K562 (cell line): ENCODE measurements around the gene HJV. TPM values are rescaled to one million over a fixed set of nuclear protein-coding genes. Genes with fewer than 3 reads are reported as not detected.
A peak's percentile ranks its signal among the peaks of the same experiment; 100 is the strongest.

Experiments used
- C11orf30 ChIP-seq: fragments of 450-650 bp; IDR thresholded peaks from 2 replicates; pipeline ENCODE4 v1.6.1; 2016; ENCODE audit warnings: low read depth, mild to moderate bottlenecking
- FUS ChIP-seq: fragments of 200-400 bp; formaldehyde crosslinking; optimal IDR thresholded peaks from 2 replicates; pipeline ENCODE3; 2017; ENCODE audit warnings: low read depth, low read length
- GATA2 ChIP-seq: sonication (generic); formaldehyde crosslinking; IDR thresholded peaks from 2 replicates; pipeline ENCODE4 v1.4.0; 2020; ENCODE audit warnings: mild to moderate bottlenecking, missing genetic modification reagents
- HCFC1 ChIP-seq: IDR thresholded peaks from 2 replicates; pipeline ENCODE4 v1.6.1; 2012; ENCODE audit warnings: low read depth, low read length, improper control_type of control experiment
- HDAC2 ChIP-seq: fragments of 450-650 bp; IDR thresholded peaks from 2 replicates; pipeline ENCODE4 v1.6.1; 2016; ENCODE audit warnings: mild to moderate bottlenecking
- NRF1 ChIP-seq, 2 experiments: fragments of 450-650 bp; IDR thresholded peaks in 1 of 2; conservative IDR thresholded peaks in 1 of 2; 2 replicates each; pipeline ENCODE4 v1.6.1; 2014; ENCODE audit warnings: mild to moderate bottlenecking in 2 of 2
- PURB ChIP-seq: sonication (generic); formaldehyde crosslinking; IDR thresholded peaks from 2 replicates; pipeline ENCODE4 v1.9.0; 2021; ENCODE audit warnings: low read depth, mild to moderate bottlenecking, missing genetic modification reagents
- TCF3 ChIP-seq: sonication (generic); formaldehyde crosslinking; IDR thresholded peaks from 2 replicates; pipeline ENCODE4 v1.4.0; 2020; ENCODE audit warnings: mild to moderate bottlenecking, missing genetic modification reagents
- TOE1 ChIP-seq, 2 experiments: fragments of 450-650 bp in 1 of 2; sonication (generic) in 1 of 2; formaldehyde crosslinking in 1 of 2; IDR thresholded peaks; 2 replicates each; pipeline versions ENCODE4 v1.7.1 to v1.8.0; 2016 to 2022; ENCODE audit warnings: borderline replicate concordance in 2 of 2, mild to moderate bottlenecking in 2 of 2, antibody characterized with exemption in 1 of 2, inconsistent platforms in 1 of 2, low read depth in 1 of 2, missing genetic modification reagents in 1 of 2, moderate library complexity in 1 of 2
- TSC22D4 ChIP-seq: fragments of 450-650 bp; IDR thresholded peaks from 2 replicates; pipeline ENCODE4 v1.6.1; 2016; ENCODE audit warnings: missing genetic modification characterization, missing biosample characterization, control low read depth
- ZNF121 ChIP-seq: sonication (generic); formaldehyde crosslinking; conservative IDR thresholded peaks from 2 replicates; pipeline ENCODE4 v1.8.0; 2022; ENCODE audit warnings: missing genetic modification reagents
- ZNF224 ChIP-seq: sonication (generic); formaldehyde crosslinking; IDR thresholded peaks from 2 replicates; pipeline ENCODE4 v1.8.0; 2022; ENCODE audit warnings: mild to moderate bottlenecking, missing genetic modification reagents
- ZNF253 ChIP-seq: fragments of 250-450 bp; sonication (Bioruptor Pico); conservative IDR thresholded peaks from 2 replicates; pipeline ENCODE4 v1.6.1; 2021; ENCODE audit warnings: mild to moderate bottlenecking
- ZNF696 ChIP-seq: fragments of 250-450 bp; sonication (Bioruptor Pico); conservative IDR thresholded peaks from 2 replicates; pipeline ENCODE4 v1.4.0; 2020; ENCODE audit warnings: mild to moderate bottlenecking, moderate library complexity
- ZNF77 ChIP-seq: fragments of 250-450 bp; sonication (Bioruptor Pico); IDR thresholded peaks from 2 replicates; pipeline ENCODE4 v1.5.0; 2020
- polyA plus RNA-seq, 8 experiments: library from polyadenylated mRNA; depleted of rRNA in 4 of 8; stranded (reverse) in 5 of 8; unstranded in 3 of 8; fragments of >200 nt; fragmentation: Nextera tagmentation in 2 of 8; fragmentation: Illumina TruSeq in 1 of 8; extraction: Ambion mirVana in 2 of 8; extraction: Trizol in 1 of 8; gene quantifications; 2 replicates each; pipeline versions ENCODE4 v1.2.1 to v1.2.3, GENCODE V29; 2011 to 2014; ENCODE audit warnings: inconsistent platforms in 1 of 8, missing spikeins in 1 of 8
- total RNA-seq, 7 experiments: library from RNA; depleted of rRNA in 6 of 7; stranded (reverse); fragments of >200 nt in 6 of 7; fragmentation: Illumina TruSeq in 2 of 7; extraction: Trizol in 2 of 7; gene quantifications; 2 replicates each; pipeline versions ENCODE4 v1.2.1 to v1.2.3, GENCODE V29; 2011 to 2021; ENCODE audit warnings: low replicate concordance in 1 of 7
- TF ChIP-seq, protein P1 (sequence below): fragments of 200-800 bp; sonication (Bioruptor generic); IDR thresholded peaks from 2 replicates; pipeline ENCODE4 v1.6.1; 2016; ENCODE audit warnings: missing genetic modification characterization, missing compliant biosample characterization
- TF ChIP-seq, protein P2 (sequence below): fragments of 450-650 bp; formaldehyde crosslinking; IDR thresholded peaks from 2 replicates; pipeline ENCODE4 v1.4.0; 2022; ENCODE audit warnings: mild to moderate bottlenecking, moderate library complexity
- TF ChIP-seq, protein P3 (sequence below): fragments of 150-350 bp; IDR thresholded peaks from 2 replicates; pipeline ENCODE4 v1.6.1; 2014; ENCODE audit warnings: low read depth, mild to moderate bottlenecking, low read length, borderline replicate concordance
- TF ChIP-seq, protein P4 (sequence below): fragments of 250-450 bp; sonication (Bioruptor Pico); IDR thresholded peaks from 2 replicates; pipeline ENCODE4 v1.8.0; 2022; ENCODE audit warnings: moderate library complexity, mild to moderate bottlenecking, inconsistent platforms

The HJV gene
- total and polyA plus RNA-seq, 9 of the 15 experiments (the other 6 are each of a cell fraction or from before 2014, with no cell fraction given) = 1.0 to 6.6 (median 2.4) TPM

GRCh38 chr1:145990249-145990855 lies 31.2 kb downstream of the HJV start (continued):
- TF ChIP-seq ZNF121 (CRISPR knock-in tag) (no peak), HDAC2 (no peak), ZNF696 (CRISPR knock-in tag) (no peak), TCF3 (CRISPR knock-in tag) (no peak), HCFC1 (no peak), TOE1 (IDR thresholded peaks at IDR 0.05; ENCODE audit: borderline replicate concordance) (no peak), TOE1 (CRISPR knock-in tag; IDR thresholded peaks at IDR 0.05; ENCODE audit: borderline replicate concordance, low read depth) (no peak), GATA2 (no peak), ZNF77 (CRISPR knock-in tag) (no peak), TSC22D4 (no peak), PURB (CRISPR knock-in tag) (no peak), C11orf30 (no peak), ZNF224 (no peak), NRF1 (conservative IDR thresholded peaks at IDR 0.05 in 1 of 2, IDR thresholded peaks at IDR 0.05 in 1 of 2) (no peak), FUS (no peak), ZNF253 (CRISPR knock-in tag) (0 out of 2 replicates have a peak, but pooled peaks have one; percentile 11)
- TF ChIP-seq, protein P1, sequence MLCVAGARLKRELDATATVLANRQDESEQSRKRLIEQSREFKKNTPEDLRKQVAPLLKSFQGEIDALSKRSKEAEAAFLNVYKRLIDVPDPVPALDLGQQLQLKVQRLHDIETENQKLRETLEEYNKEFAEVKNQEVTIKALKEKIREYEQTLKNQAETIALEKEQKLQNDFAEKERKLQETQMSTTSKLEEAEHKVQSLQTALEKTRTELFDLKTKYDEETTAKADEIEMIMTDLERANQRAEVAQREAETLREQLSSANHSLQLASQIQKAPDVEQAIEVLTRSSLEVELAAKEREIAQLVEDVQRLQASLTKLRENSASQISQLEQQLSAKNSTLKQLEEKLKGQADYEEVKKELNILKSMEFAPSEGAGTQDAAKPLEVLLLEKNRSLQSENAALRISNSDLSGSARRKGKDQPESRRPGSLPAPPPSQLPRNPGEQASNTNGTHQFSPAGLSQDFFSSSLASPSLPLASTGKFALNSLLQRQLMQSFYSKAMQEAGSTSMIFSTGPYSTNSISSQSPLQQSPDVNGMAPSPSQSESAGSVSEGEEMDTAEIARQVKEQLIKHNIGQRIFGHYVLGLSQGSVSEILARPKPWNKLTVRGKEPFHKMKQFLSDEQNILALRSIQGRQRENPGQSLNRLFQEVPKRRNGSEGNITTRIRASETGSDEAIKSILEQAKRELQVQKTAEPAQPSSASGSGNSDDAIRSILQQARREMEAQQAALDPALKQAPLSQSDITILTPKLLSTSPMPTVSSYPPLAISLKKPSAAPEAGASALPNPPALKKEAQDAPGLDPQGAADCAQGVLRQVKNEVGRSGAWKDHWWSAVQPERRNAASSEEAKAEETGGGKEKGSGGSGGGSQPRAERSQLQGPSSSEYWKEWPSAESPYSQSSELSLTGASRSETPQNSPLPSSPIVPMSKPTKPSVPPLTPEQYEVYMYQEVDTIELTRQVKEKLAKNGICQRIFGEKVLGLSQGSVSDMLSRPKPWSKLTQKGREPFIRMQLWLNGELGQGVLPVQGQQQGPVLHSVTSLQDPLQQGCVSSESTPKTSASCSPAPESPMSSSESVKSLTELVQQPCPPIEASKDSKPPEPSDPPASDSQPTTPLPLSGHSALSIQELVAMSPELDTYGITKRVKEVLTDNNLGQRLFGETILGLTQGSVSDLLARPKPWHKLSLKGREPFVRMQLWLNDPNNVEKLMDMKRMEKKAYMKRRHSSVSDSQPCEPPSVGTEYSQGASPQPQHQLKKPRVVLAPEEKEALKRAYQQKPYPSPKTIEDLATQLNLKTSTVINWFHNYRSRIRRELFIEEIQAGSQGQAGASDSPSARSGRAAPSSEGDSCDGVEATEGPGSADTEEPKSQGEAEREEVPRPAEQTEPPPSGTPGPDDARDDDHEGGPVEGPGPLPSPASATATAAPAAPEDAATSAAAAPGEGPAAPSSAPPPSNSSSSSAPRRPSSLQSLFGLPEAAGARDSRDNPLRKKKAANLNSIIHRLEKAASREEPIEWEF (CRISPR knock-in tag) = no peak
- TF ChIP-seq, protein P2, sequence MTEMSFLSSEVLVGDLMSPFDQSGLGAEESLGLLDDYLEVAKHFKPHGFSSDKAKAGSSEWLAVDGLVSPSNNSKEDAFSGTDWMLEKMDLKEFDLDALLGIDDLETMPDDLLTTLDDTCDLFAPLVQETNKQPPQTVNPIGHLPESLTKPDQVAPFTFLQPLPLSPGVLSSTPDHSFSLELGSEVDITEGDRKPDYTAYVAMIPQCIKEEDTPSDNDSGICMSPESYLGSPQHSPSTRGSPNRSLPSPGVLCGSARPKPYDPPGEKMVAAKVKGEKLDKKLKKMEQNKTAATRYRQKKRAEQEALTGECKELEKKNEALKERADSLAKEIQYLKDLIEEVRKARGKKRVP (CRISPR knock-in tag) = peak; percentile 24; the same call in 1 of the 2 replicates
- TF ChIP-seq, protein P3, sequence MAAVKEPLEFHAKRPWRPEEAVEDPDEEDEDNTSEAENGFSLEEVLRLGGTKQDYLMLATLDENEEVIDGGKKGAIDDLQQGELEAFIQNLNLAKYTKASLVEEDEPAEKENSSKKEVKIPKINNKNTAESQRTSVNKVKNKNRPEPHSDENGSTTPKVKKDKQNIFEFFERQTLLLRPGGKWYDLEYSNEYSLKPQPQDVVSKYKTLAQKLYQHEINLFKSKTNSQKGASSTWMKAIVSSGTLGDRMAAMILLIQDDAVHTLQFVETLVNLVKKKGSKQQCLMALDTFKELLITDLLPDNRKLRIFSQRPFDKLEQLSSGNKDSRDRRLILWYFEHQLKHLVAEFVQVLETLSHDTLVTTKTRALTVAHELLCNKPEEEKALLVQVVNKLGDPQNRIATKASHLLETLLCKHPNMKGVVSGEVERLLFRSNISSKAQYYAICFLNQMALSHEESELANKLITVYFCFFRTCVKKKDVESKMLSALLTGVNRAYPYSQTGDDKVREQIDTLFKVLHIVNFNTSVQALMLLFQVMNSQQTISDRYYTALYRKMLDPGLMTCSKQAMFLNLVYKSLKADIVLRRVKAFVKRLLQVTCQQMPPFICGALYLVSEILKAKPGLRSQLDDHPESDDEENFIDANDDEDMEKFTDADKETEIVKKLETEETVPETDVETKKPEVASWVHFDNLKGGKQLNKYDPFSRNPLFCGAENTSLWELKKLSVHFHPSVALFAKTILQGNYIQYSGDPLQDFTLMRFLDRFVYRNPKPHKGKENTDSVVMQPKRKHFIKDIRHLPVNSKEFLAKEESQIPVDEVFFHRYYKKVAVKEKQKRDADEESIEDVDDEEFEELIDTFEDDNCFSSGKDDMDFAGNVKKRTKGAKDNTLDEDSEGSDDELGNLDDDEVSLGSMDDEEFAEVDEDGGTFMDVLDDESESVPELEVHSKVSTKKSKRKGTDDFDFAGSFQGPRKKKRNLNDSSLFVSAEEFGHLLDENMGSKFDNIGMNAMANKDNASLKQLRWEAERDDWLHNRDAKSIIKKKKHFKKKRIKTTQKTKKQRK = no peak
- TF ChIP-seq, protein P4, sequence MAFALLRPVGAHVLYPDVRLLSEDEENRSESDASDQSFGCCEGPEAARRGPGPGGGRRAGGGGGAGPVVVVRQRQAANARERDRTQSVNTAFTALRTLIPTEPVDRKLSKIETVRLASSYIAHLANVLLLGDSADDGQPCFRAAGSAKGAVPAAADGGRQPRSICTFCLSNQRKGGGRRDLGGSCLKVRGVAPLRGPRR (CRISPR knock-in tag) = no peak
